ENCODE data around the gene KIAA0319L. TPM values are rescaled to one million over a fixed set of nuclear protein-coding genes. Genes with fewer than 3 reads are reported as not detected.
A peak's percentile ranks its signal among the peaks of the same experiment; 100 is the strongest.

Gene KIAA0319L
- total RNA-seq, 1 donor = 63.0 TPM

DNA sequence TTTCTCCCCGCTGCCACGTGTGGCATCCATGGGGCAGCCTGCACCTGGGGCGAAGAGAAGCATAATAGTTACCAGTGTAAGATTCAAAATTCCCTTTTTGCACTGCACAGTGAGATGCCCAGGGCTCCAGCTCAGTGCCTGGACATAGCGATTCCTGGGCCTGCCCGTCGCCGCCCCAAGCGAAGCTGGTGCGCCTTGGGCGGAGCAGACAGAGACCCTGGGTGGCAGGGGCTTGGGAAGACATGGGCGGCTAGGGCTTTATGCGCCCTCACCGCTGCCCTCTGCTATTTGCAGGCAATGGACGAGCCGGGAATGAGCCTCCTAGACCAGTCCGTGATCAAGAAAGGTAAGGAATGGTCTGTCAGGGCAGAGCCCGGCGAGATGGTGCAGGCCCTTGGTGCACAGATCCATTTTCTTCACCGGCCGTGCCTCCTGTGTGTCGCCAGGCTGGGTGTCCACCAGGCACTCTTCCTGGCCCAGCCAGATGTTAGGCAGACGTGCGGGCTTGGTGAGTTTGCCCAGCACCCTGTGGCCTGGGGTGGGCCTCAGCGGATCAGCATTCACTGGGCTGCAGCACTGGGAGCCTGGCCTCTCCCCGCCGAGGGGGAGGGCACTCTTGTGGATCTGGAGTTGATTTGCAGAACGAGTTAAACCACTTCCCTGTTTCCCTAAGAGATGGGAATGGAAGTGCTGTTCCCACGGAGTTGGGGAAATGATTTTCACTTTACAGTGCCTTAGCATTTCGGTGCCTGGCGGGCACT lies 17.6 kb upstream of the KIAA0319L start:
- TF ChIP-seq, protein P1, sequence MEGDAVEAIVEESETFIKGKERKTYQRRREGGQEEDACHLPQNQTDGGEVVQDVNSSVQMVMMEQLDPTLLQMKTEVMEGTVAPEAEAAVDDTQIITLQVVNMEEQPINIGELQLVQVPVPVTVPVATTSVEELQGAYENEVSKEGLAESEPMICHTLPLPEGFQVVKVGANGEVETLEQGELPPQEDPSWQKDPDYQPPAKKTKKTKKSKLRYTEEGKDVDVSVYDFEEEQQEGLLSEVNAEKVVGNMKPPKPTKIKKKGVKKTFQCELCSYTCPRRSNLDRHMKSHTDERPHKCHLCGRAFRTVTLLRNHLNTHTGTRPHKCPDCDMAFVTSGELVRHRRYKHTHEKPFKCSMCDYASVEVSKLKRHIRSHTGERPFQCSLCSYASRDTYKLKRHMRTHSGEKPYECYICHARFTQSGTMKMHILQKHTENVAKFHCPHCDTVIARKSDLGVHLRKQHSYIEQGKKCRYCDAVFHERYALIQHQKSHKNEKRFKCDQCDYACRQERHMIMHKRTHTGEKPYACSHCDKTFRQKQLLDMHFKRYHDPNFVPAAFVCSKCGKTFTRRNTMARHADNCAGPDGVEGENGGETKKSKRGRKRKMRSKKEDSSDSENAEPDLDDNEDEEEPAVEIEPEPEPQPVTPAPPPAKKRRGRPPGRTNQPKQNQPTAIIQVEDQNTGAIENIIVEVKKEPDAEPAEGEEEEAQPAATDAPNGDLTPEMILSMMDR (IDR thresholded peaks at IDR 0.05; ENCODE audit: insufficient read depth, low read depth, low read length) = no peak
- DNase-seq (ENCODE audit: low read depth) = no peak
- H3K4me3 ChIP-seq (ENCODE audit: low read depth, low read length) = no peak overlapping the region

DNA sequence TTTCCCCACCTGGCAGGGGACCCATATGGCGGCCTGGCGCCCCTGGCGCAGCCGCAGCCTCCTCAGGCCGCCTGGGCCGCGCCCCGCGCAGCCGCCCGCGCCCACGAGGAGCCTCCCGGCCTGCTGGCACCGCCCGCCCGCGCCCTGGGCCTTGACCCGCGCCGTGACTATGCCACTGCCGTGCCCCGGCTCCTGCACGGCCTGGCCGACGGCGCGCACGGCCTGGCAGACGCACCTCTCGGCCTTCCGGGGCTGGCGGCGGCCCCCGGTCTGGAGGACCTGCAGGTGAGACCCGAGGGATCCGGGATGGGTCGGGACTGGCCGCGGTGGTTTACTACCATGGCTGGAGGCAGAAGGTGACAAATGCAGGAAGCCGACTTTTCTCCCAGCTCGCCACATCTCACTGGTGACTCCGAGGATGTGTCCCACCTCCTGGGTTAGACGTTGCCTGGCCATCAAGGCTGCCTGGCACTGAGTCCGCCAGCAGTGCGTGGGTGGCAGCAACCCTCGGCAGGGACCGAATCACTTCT lies 17.0 kb upstream of the KIAA0319L start:
- DNase-seq (ENCODE audit: low read depth) = no peak
- TF ChIP-seq, protein P1 (IDR thresholded peaks at IDR 0.05; ENCODE audit: insufficient read depth, low read depth, low read length) = no peak

GRCh38 chr1:35573198-35574124 lies 16.3 kb upstream of the KIAA0319L start, which contains the start of gene TFAP2E:
Gene TFAP2E, plus strand, starts transcription at chr1:35573314. Its CDS starts 264 bp downstream, at chr1:35573578.
- TF ChIP-seq, protein P1 (IDR thresholded peaks at IDR 0.05; ENCODE audit: insufficient read depth, low read depth, low read length) = no peak
- peak; percentile 36 for DNase-seq (ENCODE audit: low read depth)
- peak within 1 kb of the TSS; percentile 65 for H3K4me3 ChIP-seq (ENCODE audit: low read depth, low read length)

More for the DNA sequence above, 17.0 kb upstream of the KIAA0319L start:
- no peak overlapping the region for H3K4me3 ChIP-seq (ENCODE audit: low read depth, low read length)

DNA sequence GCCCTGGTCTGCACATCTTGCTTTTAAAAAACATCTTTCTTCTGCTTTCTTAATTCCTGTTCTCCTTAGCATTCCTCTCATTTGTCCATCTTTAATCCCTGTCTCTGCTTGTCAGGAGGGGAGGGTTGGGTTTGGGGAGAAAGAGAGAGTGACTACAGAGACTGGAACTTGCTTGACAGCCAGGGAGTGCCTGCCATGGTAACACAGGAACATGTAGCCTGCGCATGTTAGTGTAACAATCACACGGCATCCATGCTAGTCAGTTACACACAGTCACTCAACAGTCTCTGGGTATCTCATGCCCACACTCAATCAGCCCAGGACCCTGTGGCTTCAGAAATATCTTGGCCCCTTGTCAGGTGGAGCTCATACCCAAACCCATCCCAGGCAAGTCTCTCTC lies 15.1 kb upstream of the KIAA0319L start:
- TF ChIP-seq, protein P1 (IDR thresholded peaks at IDR 0.05; ENCODE audit: insufficient read depth, low read depth, low read length) = no peak
- no peak for DNase-seq (ENCODE audit: low read depth)
- no peak overlapping the region for H3K4me3 ChIP-seq (ENCODE audit: low read depth, low read length)

DNA sequence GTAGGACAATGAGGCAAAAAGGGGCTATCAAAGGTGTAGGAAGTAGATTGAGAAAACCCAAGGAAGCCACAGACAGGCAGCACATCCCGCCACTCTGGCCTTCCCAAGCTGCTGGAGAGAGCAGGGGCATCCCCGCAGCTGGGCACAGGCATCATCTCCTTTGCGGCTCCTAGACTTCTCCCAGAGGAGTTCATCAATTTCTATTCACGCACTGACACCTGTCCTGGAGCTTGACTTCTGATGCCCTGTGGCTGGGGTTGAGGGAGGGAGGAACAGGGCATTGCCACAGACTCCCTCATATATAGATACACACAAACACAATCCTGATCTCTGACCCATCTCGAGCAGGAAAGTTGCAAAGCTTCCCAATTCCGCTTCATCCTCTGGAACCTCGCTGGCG lies 14.1 kb upstream of the KIAA0319L start:
- no peak overlapping the region for H3K4me3 ChIP-seq (ENCODE audit: low read depth, low read length)
- no peak for DNase-seq (ENCODE audit: low read depth)
- TF ChIP-seq, protein P1 (IDR thresholded peaks at IDR 0.05; ENCODE audit: insufficient read depth, low read depth, low read length) = no peak

GRCh38 chr1:35570589-35571137 lies 13.5 kb upstream of the KIAA0319L start:
- DNase-seq (ENCODE audit: low read depth) = peak; percentile 54
- TF ChIP-seq, protein P1 (IDR thresholded peaks at IDR 0.05; ENCODE audit: insufficient read depth, low read depth, low read length) = no peak

More at GRCh38 chr1:35570589-35571137, 13.5 kb upstream of the KIAA0319L start:
- no peak overlapping the region for H3K4me3 ChIP-seq (ENCODE audit: low read depth, low read length)

Data from fibroblast of villous mesenchyme (primary cell).